Measurements from ENCODE around the gene LGALS7.

GRCh38 chr19:38769635-38770211, 3.6 kb downstream of the LGALS7 start:
- TF ChIP-seq POLR2A (IDR thresholded peaks at IDR 0.05), result peak in 1 of 2 donors; percentile 44
- peak; percentile 48 to 97 (median 91) for TF ChIP-seq CTCF (IDR thresholded peaks at IDR 0.05)
- peak; percentile 39 to 85 for TF ChIP-seq EP300 (IDR thresholded peaks at IDR 0.05)

Data from tibial nerve (tissue), 4 donors.